Retinal pigment epithelial cell (primary cell): Measurements from ENCODE around the gene CDC14C.

Source experiments
- DNase-seq: peaks from one replicate; pipeline ENCODE4 v3.0.0-alpha.2; 2010; ENCODE audit warnings: low read depth
- H3K4me3 ChIP-seq: 2 replicates; pipeline ENCODE4 v1.5.1; 2011; ENCODE audit warnings: mild to moderate bottlenecking, low read length, control low read depth, moderate library complexity
- TF ChIP-seq, protein P1 (sequence below): conservative IDR thresholded peaks from 2 replicates; pipeline ENCODE4 v1.5.1; 2011; ENCODE audit warnings: low read depth, low read length, control low read depth, inconsistent platforms

The CDC14C gene

GRCh38 chr7:48924433-48924832 is at the start of gene CDC14C:
Gene CDC14C, plus strand, starts transcription at chr7:48924547. Its CDS starts 126 bp downstream, at chr7:48924673.
- TF ChIP-seq, protein P1, sequence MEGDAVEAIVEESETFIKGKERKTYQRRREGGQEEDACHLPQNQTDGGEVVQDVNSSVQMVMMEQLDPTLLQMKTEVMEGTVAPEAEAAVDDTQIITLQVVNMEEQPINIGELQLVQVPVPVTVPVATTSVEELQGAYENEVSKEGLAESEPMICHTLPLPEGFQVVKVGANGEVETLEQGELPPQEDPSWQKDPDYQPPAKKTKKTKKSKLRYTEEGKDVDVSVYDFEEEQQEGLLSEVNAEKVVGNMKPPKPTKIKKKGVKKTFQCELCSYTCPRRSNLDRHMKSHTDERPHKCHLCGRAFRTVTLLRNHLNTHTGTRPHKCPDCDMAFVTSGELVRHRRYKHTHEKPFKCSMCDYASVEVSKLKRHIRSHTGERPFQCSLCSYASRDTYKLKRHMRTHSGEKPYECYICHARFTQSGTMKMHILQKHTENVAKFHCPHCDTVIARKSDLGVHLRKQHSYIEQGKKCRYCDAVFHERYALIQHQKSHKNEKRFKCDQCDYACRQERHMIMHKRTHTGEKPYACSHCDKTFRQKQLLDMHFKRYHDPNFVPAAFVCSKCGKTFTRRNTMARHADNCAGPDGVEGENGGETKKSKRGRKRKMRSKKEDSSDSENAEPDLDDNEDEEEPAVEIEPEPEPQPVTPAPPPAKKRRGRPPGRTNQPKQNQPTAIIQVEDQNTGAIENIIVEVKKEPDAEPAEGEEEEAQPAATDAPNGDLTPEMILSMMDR: no peak

GRCh38 chr7:48875045-48875916 is 49.1 kb upstream of the CDC14C start:
- no peak for DNase-seq
- TF ChIP-seq, protein P1: peak; percentile 71
- no peak overlapping the region for H3K4me3 ChIP-seq

More at GRCh38 chr7:48924433-48924832, at the start of gene CDC14C:
- DNase-seq: no peak
- no peak within 1 kb of the TSS for H3K4me3 ChIP-seq

GRCh38 chr7:48876087-48876486 is 48.3 kb upstream of the CDC14C start:
- H3K4me3 ChIP-seq: no peak overlapping the region
- no peak for DNase-seq
- TF ChIP-seq, protein P1: peak; percentile 27

DNA sequence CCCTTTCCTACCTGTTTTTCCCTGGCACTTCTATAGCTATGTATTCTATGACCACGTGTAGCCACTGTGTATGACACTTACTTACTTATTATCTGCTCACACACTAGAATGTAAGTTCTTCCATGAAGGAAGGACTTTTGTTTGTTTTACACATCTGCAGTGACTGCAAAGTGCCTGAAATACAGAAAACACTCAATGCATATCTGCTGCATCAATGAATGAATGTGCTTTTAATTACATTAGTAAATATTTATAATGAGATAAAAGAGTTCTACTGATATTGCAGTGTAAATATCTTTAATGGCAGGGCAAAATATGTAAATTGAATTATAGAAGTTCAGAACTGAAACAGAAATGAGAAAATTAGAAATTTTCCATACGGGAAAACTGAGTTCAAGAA is 43.5 kb upstream of the CDC14C start:
- no peak overlapping the region for H3K4me3 ChIP-seq
- TF ChIP-seq, protein P1: no peak

DNA sequence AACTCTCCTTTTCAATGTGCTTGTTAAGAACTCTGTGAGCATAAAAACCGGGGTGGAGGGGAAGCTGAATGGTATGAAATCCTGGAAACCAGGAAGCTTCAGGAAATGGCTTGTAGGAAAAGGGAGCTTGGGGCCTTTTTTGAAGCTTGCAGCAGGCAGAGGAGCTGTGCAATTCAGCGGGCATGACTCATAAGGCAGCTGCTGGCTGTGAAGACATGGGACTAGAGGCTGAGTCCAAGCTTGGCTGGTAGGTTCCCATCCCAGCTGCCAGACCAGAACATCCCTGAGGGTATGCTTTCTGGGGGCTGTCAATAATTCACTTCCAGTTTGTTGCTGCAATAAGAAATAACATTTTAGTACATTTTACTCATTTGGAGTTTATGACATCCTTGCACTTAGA is 36.8 kb upstream of the CDC14C start:
- TF ChIP-seq, protein P1: no peak
- no peak overlapping the region for H3K4me3 ChIP-seq
- no peak for DNase-seq

More for the DNA sequence above, 43.5 kb upstream of the CDC14C start:
- no peak for DNase-seq

DNA sequence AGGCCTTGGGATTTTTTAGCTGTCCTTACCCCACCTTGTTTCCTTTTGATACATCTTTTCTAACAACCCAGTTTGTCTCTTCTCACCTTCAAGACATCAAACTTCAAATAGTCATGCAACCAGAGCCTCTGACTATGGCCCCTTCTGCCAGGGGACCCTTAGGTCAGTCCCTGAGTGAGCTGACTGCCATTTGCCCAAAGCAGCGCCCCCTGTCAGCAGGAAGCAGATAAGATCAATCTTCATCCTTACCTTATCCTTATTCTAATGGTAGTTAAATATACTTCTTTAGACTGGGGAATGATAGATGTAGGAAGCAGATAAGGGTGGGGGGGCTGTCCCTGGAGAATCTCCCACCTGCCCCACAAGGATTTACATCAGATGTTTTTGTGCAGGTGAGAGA is 29.8 kb upstream of the CDC14C start:
- no peak for DNase-seq
- TF ChIP-seq, protein P1: no peak
- no peak overlapping the region for H3K4me3 ChIP-seq

DNA sequence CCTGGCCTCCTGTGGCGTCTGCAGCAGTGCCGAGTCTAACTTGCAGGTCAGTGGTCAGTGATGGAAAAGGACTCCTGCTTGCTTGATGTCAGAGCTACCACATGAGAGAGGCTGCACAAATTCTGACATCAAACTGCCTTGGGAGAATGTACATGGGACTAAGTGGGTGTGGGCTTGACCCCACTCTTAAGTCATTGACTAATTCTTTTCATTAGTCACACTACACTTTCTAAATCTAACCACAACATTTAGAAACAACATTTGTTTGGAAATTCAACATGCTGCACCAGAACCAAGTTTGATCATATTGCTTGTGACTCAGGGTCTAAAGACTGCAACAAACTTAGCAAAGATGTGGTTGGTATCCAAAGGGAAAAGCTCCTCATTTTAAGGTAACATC is 24.4 kb upstream of the CDC14C start:
- TF ChIP-seq, protein P1: no peak
- no peak for DNase-seq
- H3K4me3 ChIP-seq: no peak overlapping the region
